ENCODE data around the gene RPL22.

GRCh38 chr1:6220236-6220635 lies 20.8 kb upstream of the RPL22 start:
- TF ChIP-seq YY1 (IDR thresholded peaks at IDR 0.05; ENCODE audit: insufficient read depth, insufficient read length), result no peak
- TF ChIP-seq ZNF274 (IDR thresholded peaks at IDR 0.05; ENCODE audit: low read depth, low read length), result no peak
